ENCODE measurements around the gene SV2B.

- no peak for TF ChIP-seq RCOR1 (IDR thresholded peaks at IDR 0.05; ENCODE audit: borderline replicate concordance in 1 of 2, low read depth in 2 of 2, low read length in 2 of 2)
- TF ChIP-seq, protein P1, sequence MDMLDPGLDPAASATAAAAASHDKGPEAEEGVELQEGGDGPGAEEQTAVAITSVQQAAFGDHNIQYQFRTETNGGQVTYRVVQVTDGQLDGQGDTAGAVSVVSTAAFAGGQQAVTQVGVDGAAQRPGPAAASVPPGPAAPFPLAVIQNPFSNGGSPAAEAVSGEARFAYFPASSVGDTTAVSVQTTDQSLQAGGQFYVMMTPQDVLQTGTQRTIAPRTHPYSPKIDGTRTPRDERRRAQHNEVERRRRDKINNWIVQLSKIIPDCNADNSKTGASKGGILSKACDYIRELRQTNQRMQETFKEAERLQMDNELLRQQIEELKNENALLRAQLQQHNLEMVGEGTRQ (CRISPR knock-in tag; IDR thresholded peaks at IDR 0.05) = no peak
- no peak for TF ChIP-seq SP2 (IDR thresholded peaks at IDR 0.05; ENCODE audit: extremely low read depth, low read depth, low read length, poor library complexity, severe bottlenecking)
- TF ChIP-seq, protein P2, sequence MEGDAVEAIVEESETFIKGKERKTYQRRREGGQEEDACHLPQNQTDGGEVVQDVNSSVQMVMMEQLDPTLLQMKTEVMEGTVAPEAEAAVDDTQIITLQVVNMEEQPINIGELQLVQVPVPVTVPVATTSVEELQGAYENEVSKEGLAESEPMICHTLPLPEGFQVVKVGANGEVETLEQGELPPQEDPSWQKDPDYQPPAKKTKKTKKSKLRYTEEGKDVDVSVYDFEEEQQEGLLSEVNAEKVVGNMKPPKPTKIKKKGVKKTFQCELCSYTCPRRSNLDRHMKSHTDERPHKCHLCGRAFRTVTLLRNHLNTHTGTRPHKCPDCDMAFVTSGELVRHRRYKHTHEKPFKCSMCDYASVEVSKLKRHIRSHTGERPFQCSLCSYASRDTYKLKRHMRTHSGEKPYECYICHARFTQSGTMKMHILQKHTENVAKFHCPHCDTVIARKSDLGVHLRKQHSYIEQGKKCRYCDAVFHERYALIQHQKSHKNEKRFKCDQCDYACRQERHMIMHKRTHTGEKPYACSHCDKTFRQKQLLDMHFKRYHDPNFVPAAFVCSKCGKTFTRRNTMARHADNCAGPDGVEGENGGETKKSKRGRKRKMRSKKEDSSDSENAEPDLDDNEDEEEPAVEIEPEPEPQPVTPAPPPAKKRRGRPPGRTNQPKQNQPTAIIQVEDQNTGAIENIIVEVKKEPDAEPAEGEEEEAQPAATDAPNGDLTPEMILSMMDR (IDR thresholded peaks at IDR 0.05 in 2 of 3, conservative IDR thresholded peaks at IDR 0.05 in 1 of 3; ENCODE audit: insufficient read depth in 2 of 3, low read depth in 1 of 3, low read length in 3 of 3) = no peak
- TF ChIP-seq MEF2D (tag; conservative IDR thresholded peaks at IDR 0.05; ENCODE audit: low read depth) = no peak
- TF ChIP-seq ESRRA (IDR thresholded peaks at IDR 0.05; ENCODE audit: borderline replicate concordance, low read depth) = no peak
- TF ChIP-seq NFATC3 (IDR thresholded peaks at IDR 0.05) = no peak
- TF ChIP-seq, protein P3, sequence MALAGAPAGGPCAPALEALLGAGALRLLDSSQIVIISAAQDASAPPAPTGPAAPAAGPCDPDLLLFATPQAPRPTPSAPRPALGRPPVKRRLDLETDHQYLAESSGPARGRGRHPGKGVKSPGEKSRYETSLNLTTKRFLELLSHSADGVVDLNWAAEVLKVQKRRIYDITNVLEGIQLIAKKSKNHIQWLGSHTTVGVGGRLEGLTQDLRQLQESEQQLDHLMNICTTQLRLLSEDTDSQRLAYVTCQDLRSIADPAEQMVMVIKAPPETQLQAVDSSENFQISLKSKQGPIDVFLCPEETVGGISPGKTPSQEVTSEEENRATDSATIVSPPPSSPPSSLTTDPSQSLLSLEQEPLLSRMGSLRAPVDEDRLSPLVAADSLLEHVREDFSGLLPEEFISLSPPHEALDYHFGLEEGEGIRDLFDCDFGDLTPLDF (CRISPR knock-in tag; IDR thresholded peaks at IDR 0.05) = no peak
- TF ChIP-seq BRD4 (IDR thresholded peaks at IDR 0.05) = no peak
- no peak for TF ChIP-seq FOXJ3 (CRISPR knock-in tag; IDR thresholded peaks at IDR 0.05)
- TF ChIP-seq MCM2 (IDR thresholded peaks at IDR 0.05; ENCODE audit: low read depth) = no peak
- no peak for TF ChIP-seq SMC3 (conservative IDR thresholded peaks at IDR 0.05; ENCODE audit: insufficient read depth, low read depth, low read length)
Observed at GRCh38 chr15:91270747-91271146, 170.7 kb downstream of the SV2B start.

Measured in K562 (cell line).